ENCODE measurements around the gene CC2D2A.

GRCh38 chr4:15516494-15516893 is 46.8 kb downstream of the CC2D2A start:
- TF ChIP-seq CTCF (IDR thresholded peaks at IDR 0.05) = no peak
- no peak for TF ChIP-seq POLR2A (IDR thresholded peaks at IDR 0.05)

All from transverse colon (tissue), 3 donors.